Liver (tissue), 9 donors: ENCODE measurements around the gene PIWIL1. TPM values are rescaled to one million over a fixed set of nuclear protein-coding genes. Genes with fewer than 3 reads are reported as not detected.

ENCODE experiments used
- DNase-seq: peaks from one replicate; pipeline ENCODE4 v3.0.0-alpha.2; 2017; ENCODE audit warnings: low spot score
- H3K27ac ChIP-seq, 2 donors: one replicate each; pipeline ENCODE4 v1.7.0; 2013; ENCODE audit warnings: inconsistent platforms in 2 of 2, low read length in 2 of 2, control low read depth in 1 of 2, low read depth in 1 of 2, mild to moderate bottlenecking in 1 of 2
- H3K27me3 ChIP-seq, 4 donors: one replicate each; pipeline versions ENCODE4 v1.6.1 to v1.7.0; 2013; ENCODE audit warnings: low read length in 3 of 4, inconsistent platforms in 1 of 4, mild to moderate bottlenecking in 1 of 4, moderate library complexity in 1 of 4; ENCODE audit not compliant: control insufficient read depth in 4 of 4, insufficient read depth in 4 of 4
- H3K36me3 ChIP-seq, 4 donors: one replicate each; pipeline versions ENCODE4 v1.6.1 to v1.7.0; 2013; ENCODE audit warnings: low read length in 3 of 4, mild to moderate bottlenecking in 3 of 4, low read depth in 1 of 4, moderate library complexity in 1 of 4; ENCODE audit not compliant: control insufficient read depth in 4 of 4, insufficient read depth in 3 of 4
- H3K4me1 ChIP-seq, 4 donors: one replicate each; pipeline versions ENCODE4 v1.6.1 to v1.7.0; 2013; ENCODE audit warnings: low read length in 3 of 4, mild to moderate bottlenecking in 3 of 4, moderate library complexity in 1 of 4; ENCODE audit not compliant: control insufficient read depth in 4 of 4, insufficient read depth in 4 of 4
- H3K4me3 ChIP-seq, 3 donors: one replicate each; pipeline versions ENCODE4 v1.6.1 to v1.7.0; 2013; ENCODE audit warnings: low read length in 3 of 3, control low read depth in 1 of 3, low read depth in 1 of 3, mild to moderate bottlenecking in 1 of 3
- H3K9ac ChIP-seq, 2 donors: one replicate each; pipeline ENCODE4 v1.7.0; 2013; ENCODE audit warnings: low read length in 2 of 2, mild to moderate bottlenecking in 2 of 2, moderate library complexity in 2 of 2, control low read depth in 1 of 2, low read depth in 1 of 2
- H3K9me3 ChIP-seq, 4 donors: one replicate each; pipeline versions ENCODE4 v1.6.1 to v1.7.0; 2013; ENCODE audit warnings: low read length in 3 of 4; ENCODE audit not compliant: control insufficient read depth in 4 of 4
- EGR1 ChIP-seq, 2 donors: IDR thresholded peaks; 2 replicates each; pipeline ENCODE4 v1.6.1; 2016 to 2018; ENCODE audit warnings: antibody characterized with exemption in 2 of 2, low read depth in 2 of 2
- FOXA1 ChIP-seq: IDR thresholded peaks from 2 replicates; pipeline ENCODE4 v1.6.1; 2016; ENCODE audit warnings: antibody characterized with exemption
- GABPA ChIP-seq, 2 donors: IDR thresholded peaks in 1 of 2; conservative IDR thresholded peaks in 1 of 2; 2 replicates each; pipeline ENCODE4 v1.6.1; 2016; ENCODE audit warnings: antibody characterized with exemption in 2 of 2, mild to moderate bottlenecking in 1 of 2, moderate library complexity in 1 of 2
- HNF4A ChIP-seq, 2 donors: conservative IDR thresholded peaks; 2 replicates each; pipeline ENCODE4 v1.6.1; 2016; ENCODE audit warnings: antibody characterized with exemption in 2 of 2, mild to moderate bottlenecking in 2 of 2
- HNF4G ChIP-seq: IDR thresholded peaks from 2 replicates; pipeline ENCODE4 v1.6.1; 2016; ENCODE audit warnings: antibody characterized with exemption
- JUND ChIP-seq, 2 donors: IDR thresholded peaks; 2 replicates each; pipeline ENCODE4 v1.6.1; 2016; ENCODE audit warnings: antibody characterized with exemption in 2 of 2
- NR2F2 ChIP-seq: IDR thresholded peaks from 2 replicates; pipeline ENCODE4 v1.6.1; 2016; ENCODE audit warnings: antibody characterized with exemption
- RXRA ChIP-seq, 2 donors: IDR thresholded peaks; 2 replicates each; pipeline ENCODE4 v1.6.1; 2017 to 2018; ENCODE audit warnings: antibody characterized with exemption in 2 of 2, mild to moderate bottlenecking in 1 of 2
- TAF1 ChIP-seq: conservative IDR thresholded peaks from 2 replicates; pipeline ENCODE4 v1.6.1; 2016; ENCODE audit warnings: antibody characterized with exemption, mild to moderate bottlenecking
- YY1 ChIP-seq: IDR thresholded peaks from 2 replicates; pipeline ENCODE4 v1.6.1; 2016; ENCODE audit warnings: antibody characterized with exemption, mild to moderate bottlenecking
- WGBS: extraction: QIAGEN DNeasy Blood & Tissue Kit; methylation state at CpG from one replicate; pipeline ENCODE4 v1.1.7; 2013; 5-methylcytosine and 5-hydroxymethylcytosine counted together
- polyA plus RNA-seq, 2 donors: library from polyadenylated mRNA; stranded (reverse) in 1 of 2; unstranded in 1 of 2; fragments of 200-250 nt in 1 of 2; fragments of >200 nt in 1 of 2; fragmentation: Nextera tagmentation in 1 of 2; extraction: Ambion mirVana in 1 of 2; gene quantifications; one replicate each; pipeline versions ENCODE4 v1.2.1 to v1.2.3, GENCODE V29; 2013 to 2015
- total RNA-seq, 2 donors: library from RNA; depleted of rRNA; stranded (reverse); fragments of >200 nt; gene quantifications; one replicate each; pipeline ENCODE4 v1.2.3, GENCODE V29; 2014
- TF ChIP-seq, protein P1 (sequence below): fragments of 150-350 bp; IDR thresholded peaks from 2 replicates; pipeline ENCODE4 v1.5.1; 2017; ENCODE audit warnings: improper control_type of control experiment, low read depth, low read length; ENCODE audit not compliant: missing input control
- TF ChIP-seq, protein P2 (sequence below): IDR thresholded peaks from 2 replicates; pipeline ENCODE4 v1.6.1; 2016; ENCODE audit warnings: antibody characterized with exemption, mild to moderate bottlenecking
- TF ChIP-seq, protein P3 (sequence below): IDR thresholded peaks from 2 replicates; pipeline ENCODE4 v1.6.1; 2016; ENCODE audit warnings: antibody characterized with exemption
- TF ChIP-seq, protein P4 (sequence below): IDR thresholded peaks from 2 replicates; pipeline ENCODE4 v1.6.1; 2016; ENCODE audit warnings: antibody characterized with exemption
- TF ChIP-seq, protein P5 (sequence below): IDR thresholded peaks from 2 replicates; pipeline ENCODE4 v1.6.1; 2016; ENCODE audit warnings: antibody characterized with exemption
- donor health status: healthy.
- donor health status: healthy.
- donor health status: healthy.
- donor health status: healthy.
- donor health status: healthy.

Gene PIWIL1
- total and polyA plus RNA-seq, 4 donors = 0.01 TPM; not detected in 3

DNA sequence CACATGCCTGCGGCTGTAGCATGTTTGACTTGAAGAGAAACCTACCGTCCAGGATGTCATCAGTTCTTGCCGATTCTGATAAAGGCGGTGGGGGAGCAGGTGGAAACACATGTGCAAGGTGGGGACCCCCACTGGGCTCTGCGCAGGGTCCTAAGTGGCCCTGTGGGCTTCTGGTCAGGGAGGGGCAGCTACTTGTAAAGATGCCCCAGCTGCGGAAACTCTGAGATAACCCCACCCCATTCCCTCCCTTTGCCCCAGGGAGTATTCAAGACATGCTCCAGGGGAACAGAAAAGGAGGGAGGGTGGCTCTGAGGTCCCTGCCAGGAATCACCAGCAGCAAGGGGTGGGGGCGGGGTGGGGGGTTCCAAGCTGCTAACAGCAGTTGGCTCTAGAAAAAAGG, 67.6 kb downstream of the PIWIL1 start:
- TF ChIP-seq EGR1 (IDR thresholded peaks at IDR 0.05; ENCODE audit: low read depth in 2 of 2) = no peak
- TF ChIP-seq GABPA (IDR thresholded peaks at IDR 0.05 in 1 of 2, conservative IDR thresholded peaks at IDR 0.05 in 1 of 2) = no peak
- TF ChIP-seq, protein P1, sequence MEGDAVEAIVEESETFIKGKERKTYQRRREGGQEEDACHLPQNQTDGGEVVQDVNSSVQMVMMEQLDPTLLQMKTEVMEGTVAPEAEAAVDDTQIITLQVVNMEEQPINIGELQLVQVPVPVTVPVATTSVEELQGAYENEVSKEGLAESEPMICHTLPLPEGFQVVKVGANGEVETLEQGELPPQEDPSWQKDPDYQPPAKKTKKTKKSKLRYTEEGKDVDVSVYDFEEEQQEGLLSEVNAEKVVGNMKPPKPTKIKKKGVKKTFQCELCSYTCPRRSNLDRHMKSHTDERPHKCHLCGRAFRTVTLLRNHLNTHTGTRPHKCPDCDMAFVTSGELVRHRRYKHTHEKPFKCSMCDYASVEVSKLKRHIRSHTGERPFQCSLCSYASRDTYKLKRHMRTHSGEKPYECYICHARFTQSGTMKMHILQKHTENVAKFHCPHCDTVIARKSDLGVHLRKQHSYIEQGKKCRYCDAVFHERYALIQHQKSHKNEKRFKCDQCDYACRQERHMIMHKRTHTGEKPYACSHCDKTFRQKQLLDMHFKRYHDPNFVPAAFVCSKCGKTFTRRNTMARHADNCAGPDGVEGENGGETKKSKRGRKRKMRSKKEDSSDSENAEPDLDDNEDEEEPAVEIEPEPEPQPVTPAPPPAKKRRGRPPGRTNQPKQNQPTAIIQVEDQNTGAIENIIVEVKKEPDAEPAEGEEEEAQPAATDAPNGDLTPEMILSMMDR = no peak
- no peak for TF ChIP-seq TAF1
- no peak for TF ChIP-seq RXRA (IDR thresholded peaks at IDR 0.05)
- TF ChIP-seq, protein P2, sequence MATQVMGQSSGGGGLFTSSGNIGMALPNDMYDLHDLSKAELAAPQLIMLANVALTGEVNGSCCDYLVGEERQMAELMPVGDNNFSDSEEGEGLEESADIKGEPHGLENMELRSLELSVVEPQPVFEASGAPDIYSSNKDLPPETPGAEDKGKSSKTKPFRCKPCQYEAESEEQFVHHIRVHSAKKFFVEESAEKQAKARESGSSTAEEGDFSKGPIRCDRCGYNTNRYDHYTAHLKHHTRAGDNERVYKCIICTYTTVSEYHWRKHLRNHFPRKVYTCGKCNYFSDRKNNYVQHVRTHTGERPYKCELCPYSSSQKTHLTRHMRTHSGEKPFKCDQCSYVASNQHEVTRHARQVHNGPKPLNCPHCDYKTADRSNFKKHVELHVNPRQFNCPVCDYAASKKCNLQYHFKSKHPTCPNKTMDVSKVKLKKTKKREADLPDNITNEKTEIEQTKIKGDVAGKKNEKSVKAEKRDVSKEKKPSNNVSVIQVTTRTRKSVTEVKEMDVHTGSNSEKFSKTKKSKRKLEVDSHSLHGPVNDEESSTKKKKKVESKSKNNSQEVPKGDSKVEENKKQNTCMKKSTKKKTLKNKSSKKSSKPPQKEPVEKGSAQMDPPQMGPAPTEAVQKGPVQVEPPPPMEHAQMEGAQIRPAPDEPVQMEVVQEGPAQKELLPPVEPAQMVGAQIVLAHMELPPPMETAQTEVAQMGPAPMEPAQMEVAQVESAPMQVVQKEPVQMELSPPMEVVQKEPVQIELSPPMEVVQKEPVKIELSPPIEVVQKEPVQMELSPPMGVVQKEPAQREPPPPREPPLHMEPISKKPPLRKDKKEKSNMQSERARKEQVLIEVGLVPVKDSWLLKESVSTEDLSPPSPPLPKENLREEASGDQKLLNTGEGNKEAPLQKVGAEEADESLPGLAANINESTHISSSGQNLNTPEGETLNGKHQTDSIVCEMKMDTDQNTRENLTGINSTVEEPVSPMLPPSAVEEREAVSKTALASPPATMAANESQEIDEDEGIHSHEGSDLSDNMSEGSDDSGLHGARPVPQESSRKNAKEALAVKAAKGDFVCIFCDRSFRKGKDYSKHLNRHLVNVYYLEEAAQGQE = no peak
- no peak for TF ChIP-seq YY1
- TF ChIP-seq HNF4G = no peak
- no peak for TF ChIP-seq JUND (IDR thresholded peaks at IDR 0.05)
- no peak for TF ChIP-seq FOXA1
- TF ChIP-seq, protein P3, sequence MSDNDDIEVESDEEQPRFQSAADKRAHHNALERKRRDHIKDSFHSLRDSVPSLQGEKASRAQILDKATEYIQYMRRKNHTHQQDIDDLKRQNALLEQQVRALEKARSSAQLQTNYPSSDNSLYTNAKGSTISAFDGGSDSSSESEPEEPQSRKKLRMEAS = no peak
- TF ChIP-seq, protein P4, sequence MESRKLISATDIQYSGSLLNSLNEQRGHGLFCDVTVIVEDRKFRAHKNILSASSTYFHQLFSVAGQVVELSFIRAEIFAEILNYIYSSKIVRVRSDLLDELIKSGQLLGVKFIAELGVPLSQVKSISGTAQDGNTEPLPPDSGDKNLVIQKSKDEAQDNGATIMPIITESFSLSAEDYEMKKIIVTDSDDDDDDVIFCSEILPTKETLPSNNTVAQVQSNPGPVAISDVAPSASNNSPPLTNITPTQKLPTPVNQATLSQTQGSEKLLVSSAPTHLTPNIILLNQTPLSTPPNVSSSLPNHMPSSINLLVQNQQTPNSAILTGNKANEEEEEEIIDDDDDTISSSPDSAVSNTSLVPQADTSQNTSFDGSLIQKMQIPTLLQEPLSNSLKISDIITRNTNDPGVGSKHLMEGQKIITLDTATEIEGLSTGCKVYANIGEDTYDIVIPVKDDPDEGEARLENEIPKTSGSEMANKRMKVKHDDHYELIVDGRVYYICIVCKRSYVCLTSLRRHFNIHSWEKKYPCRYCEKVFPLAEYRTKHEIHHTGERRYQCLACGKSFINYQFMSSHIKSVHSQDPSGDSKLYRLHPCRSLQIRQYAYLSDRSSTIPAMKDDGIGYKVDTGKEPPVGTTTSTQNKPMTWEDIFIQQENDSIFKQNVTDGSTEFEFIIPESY = no peak
- TF ChIP-seq, protein P5, sequence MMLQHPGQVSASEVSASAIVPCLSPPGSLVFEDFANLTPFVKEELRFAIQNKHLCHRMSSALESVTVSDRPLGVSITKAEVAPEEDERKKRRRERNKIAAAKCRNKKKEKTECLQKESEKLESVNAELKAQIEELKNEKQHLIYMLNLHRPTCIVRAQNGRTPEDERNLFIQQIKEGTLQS = no peak
- TF ChIP-seq HNF4A (conservative IDR thresholded peaks at IDR 0.05) = no peak
- TF ChIP-seq NR2F2 = no peak
- Histone ChIP-seq H3K9me3 (no peaks in the 10 kb centered on the region), H3K27me3 (no peaks in the 10 kb centered on the region), H3K4me3 (no peak overlapping the region), H3K4me1 (no peaks in the 10 kb centered on the region), H3K27ac (no peak overlapping the region), H3K9ac (no peak overlapping the region), H3K36me3 (no peaks in the 10 kb centered on the region)
- WGBS = 50% methylated on average over 7 of the region's 7 CpGs
- DNase-seq = no peak

DNA sequence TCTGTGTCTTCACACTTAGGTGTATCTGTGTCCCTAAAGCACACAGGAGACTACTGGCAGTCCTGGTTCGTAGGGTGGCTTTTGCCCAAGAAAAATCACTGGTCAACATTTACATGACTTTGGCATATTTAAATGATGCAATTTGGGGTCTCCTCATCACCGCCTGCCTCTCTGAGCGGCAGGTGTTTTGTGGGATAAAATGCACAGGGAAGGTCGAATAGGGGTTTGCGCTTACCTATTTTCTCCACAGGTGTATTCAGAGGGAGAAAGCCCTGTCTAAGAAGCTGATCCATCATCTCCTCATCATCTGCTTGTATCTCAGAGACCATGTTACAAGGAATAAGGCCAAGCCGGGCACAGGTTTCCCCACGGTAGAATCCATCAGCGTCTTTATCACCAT, 74.7 kb downstream of the PIWIL1 start:
- Histone ChIP-seq H3K4me3 (no peak overlapping the region), H3K27ac (no peak overlapping the region), H3K27me3 (peaks cover 0 to 3% (median under 1%) of the 10 kb centered on the region in 4 donors), H3K9me3 (no peaks in the 10 kb centered on the region), H3K9ac (no peak overlapping the region), H3K4me1 (no peaks in the 10 kb centered on the region), H3K36me3 (no peaks in the 10 kb centered on the region)
- WGBS = 81% methylated on average over 8 of the region's 8 CpGs
- no peak for DNase-seq
- TF ChIP-seq, protein P5 = no peak
- no peak for TF ChIP-seq GABPA (IDR thresholded peaks at IDR 0.05 in 1 of 2, conservative IDR thresholded peaks at IDR 0.05 in 1 of 2)
- TF ChIP-seq, protein P2 = no peak
- TF ChIP-seq EGR1 (IDR thresholded peaks at IDR 0.05; ENCODE audit: low read depth in 2 of 2) = no peak
- TF ChIP-seq, protein P1 = no peak
- no peak for TF ChIP-seq FOXA1
- no peak for TF ChIP-seq YY1
